NCI-H146 treated with DMSO at 0.1 percent for 48 hours (cell line): ENCODE data around the gene NAA35.

ENCODE experiments used
- DNase-seq: peaks from one replicate; lab custom pipeline; 2025; ENCODE audit not compliant: unreplicated experiment; lab: John Stamatoyannopoulos, UW

NAA35 gene

DNA sequence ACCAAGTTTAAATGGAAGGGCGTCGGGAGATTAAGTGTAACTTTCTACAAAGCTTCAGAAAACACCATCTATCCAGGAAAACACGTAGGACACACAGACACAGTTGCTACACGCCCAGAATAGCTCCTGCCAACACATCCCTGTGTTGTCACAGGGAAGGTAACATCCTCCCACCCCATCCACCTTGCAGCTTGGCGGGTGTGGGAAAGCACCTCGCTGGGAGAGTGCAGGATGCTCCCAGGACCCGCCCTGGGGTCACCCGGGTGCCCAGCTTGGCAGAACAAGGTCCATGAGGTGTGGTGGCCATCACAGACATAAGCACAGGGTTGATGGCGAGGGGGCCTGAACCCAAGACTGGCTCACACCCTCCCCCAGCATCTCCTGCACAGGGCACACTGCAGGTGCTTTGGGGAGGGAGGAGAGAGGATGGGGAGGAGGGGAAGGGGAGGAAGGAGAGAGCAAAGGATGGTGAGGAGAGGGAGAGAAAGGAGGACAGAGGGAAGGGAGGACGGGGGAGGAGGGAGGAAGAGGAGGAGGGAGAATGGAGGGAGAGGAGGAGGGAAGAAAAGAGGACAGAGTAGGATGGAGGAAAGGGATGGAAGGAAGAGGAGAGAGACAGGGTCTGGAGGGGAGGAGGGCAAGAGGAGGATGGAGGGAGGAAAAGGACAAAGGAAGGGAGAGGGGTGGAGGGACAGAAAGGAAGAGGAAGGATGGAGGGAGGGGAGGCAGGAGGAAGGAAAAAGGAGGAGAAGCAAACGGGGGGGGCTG lies 121.2 kb downstream of the NAA35 start:
- no peak for DNase-seq

DNA sequence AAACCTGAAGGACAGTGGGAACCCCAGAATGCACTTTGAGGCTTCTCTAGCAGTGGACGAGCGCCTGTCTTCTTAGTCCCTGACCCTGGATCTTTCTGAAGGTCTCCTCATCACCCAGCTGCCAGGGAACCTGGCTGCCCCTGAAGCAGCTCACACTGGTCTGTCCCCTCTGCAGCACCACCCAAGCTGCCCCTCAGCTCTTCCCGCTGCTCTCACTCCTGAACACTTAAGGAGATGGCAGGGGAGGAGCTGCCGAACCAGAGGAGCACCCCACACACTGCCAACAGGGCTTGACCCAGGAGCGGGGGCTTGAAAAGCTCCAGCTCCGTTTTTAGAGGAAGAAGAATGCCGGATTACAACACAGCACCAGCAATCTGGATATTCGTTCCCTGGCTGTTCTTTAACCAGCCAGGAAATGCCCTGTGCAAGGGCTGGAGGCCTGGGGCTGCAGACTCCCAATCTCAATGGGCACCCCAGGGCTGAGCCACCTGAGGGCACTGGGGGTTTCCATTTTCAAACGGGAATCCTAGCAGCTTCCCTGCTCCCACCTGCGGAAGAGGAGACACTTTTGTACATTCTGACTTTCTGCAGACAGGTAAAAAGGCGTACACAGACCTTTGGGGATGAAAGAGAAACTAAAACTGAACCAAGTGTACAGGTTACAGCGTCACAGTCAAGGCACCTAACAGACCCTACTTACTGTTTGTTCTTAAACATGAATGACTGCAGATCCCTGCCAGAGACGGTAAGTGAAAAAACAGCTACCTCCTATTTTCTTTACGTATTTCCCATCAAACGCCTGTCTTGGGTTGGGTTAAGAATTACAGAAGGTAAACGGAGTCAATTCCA lies 122.1 kb downstream of the NAA35 start:
- DNase-seq = no peak

DNA sequence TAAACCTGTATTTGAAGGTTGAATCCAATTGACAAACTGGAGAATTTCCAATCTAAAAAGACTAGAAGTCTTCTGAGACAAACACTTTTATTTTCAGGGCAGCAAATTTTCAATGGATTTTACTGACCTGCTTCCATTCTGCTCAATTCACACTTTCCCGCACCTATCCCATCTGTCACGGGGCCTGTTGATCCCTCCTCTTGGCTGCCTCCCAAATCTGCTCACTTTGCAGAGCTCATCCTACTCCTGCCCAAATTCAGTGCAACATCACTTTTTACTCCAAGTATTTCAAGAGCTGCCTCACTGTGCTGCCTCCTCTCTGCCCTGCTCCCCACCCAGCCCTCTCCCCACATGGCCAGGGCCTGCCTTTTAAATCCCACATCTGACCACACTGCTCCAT lies 123.3 kb downstream of the NAA35 start:
- no peak for DNase-seq

DNA sequence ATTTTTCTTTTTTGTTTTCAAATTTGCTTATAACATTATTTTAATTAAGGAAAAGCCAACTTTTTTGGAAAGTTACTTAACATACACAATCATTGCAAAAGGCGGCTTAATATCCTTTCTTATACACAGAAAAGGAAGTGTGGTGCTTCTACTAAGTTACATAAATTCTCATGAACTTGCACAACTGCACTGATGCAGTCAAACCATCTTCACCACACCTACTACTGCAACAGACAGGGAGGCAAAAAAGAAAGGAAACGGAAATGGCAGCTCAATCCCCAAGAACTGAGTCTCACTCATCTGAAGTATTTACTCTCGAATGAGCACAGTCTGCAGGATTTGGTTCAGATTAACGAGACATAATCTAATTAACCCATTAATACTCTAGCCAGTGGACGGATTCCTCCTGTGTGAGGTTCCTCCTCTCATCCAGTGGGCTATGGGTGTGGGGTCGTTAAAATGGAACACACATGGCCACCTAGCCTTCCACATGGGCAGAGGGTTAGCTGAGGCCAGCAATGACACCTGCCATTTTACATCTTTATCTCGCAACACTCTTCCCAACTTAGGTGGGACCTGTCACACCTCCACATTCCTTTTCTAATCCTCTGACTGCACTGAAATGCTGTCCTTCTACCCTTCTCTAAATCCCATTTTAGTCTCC lies 128.4 kb downstream of the NAA35 start:
- DNase-seq = no peak
